Measurements from ENCODE around the gene CLEC20A. TPM values are rescaled to one million over a fixed set of nuclear protein-coding genes. Genes with fewer than 3 reads are reported as not detected.

CLEC20A gene
- total and polyA plus RNA-seq, 2 donors from 2014 or later, result 0.47 TPM; not detected in 1

DNA sequence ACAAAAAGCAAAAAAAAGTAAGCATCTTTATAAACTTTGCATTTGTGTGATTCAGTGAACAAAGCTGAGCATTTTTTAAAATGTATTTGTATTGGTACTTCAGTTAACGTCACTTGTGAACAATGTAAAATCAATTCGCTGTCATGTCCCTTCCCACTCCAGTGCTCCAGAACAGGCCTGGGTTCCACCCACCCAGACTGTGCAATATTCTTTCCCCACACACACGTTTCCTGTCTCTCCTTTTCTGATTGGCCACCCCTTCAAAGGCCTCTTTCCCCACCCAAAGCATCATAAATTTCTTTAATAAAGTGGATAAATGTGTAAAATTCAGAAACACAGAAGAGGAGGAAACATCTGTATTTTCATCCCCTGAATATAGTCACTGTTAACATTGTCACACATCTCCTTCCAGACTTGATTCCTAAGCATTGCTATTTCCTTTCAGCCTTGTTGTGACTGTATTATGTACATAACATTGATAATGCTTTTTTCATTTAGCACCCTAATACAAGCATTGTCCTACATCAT lies 12.0 kb downstream of the CLEC20A start:
- Histone ChIP-seq H3K27me3 (ENCODE audit: control insufficient read depth, insufficient read depth, low read length) (no peaks in the 10 kb centered on the region), H3K9ac (ENCODE audit: low read length in 3 of 3) (no peak overlapping the region), H3K4me1 (ENCODE audit: control insufficient read depth in 2 of 3, insufficient read depth in 2 of 3, low read depth in 1 of 3, low read length in 3 of 3) (peaks cover 0 to 6% (median 0%) of the 10 kb centered on the region in 3 donors), H3K27ac (ENCODE audit: low read depth in 2 of 2, low read length in 2 of 2) (no peak overlapping the region), H3K36me3 (ENCODE audit: control insufficient read depth in 2 of 3, insufficient read depth in 3 of 3, low read length in 3 of 3) (no peaks in the 10 kb centered on the region), H3K9me3 (ENCODE audit: control insufficient read depth in 2 of 3, insufficient read depth in 1 of 3, low read length in 3 of 3) (no peaks in the 10 kb centered on the region), H3K4me3 (ENCODE audit: low read length in 3 of 3) (no peak overlapping the region)
- intact Hi-C loops (cut with DNase I), result no loop called here
- TF ChIP-seq, protein P1, sequence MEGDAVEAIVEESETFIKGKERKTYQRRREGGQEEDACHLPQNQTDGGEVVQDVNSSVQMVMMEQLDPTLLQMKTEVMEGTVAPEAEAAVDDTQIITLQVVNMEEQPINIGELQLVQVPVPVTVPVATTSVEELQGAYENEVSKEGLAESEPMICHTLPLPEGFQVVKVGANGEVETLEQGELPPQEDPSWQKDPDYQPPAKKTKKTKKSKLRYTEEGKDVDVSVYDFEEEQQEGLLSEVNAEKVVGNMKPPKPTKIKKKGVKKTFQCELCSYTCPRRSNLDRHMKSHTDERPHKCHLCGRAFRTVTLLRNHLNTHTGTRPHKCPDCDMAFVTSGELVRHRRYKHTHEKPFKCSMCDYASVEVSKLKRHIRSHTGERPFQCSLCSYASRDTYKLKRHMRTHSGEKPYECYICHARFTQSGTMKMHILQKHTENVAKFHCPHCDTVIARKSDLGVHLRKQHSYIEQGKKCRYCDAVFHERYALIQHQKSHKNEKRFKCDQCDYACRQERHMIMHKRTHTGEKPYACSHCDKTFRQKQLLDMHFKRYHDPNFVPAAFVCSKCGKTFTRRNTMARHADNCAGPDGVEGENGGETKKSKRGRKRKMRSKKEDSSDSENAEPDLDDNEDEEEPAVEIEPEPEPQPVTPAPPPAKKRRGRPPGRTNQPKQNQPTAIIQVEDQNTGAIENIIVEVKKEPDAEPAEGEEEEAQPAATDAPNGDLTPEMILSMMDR (IDR thresholded peaks at IDR 0.05; ENCODE audit: borderline replicate concordance, extremely low read depth, insufficient read depth), result no peak
- no peak for DNase-seq
- FAIRE-seq, result no peak

DNA sequence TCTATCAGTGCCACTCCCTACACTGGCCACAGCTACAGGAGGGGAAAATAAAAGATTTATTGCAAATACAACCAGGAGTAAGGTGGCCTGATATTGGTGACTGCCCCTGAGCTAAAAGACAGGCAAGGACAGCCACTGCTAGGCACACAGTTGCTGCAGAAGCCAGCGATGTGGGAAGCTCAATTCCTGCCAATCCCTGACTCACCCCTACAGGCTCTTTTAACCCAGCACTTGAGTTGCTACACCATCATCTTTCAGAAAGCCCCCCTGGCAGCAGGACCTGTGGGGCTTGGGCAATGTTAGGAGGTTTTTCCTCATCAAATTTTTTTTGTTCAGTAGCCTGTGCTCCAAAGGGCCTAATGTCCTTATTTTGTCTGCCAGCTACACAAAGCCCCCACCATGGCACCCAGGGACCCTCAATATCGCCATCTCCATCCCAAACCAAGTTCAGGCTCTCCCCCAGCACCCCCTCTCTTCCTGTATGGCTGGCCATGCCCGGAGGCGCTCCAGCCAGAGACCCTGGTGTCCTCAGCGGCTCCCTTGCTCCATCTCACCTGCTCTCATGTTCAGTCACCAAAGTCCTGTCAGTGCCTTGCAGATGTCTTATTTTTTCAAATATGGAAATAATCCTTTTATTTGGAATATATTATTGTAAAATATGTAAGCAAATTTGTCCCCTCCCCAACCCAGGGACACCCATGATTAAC lies 13.4 kb downstream of the CLEC20A start:
- DNase-seq, result no peak

DNA sequence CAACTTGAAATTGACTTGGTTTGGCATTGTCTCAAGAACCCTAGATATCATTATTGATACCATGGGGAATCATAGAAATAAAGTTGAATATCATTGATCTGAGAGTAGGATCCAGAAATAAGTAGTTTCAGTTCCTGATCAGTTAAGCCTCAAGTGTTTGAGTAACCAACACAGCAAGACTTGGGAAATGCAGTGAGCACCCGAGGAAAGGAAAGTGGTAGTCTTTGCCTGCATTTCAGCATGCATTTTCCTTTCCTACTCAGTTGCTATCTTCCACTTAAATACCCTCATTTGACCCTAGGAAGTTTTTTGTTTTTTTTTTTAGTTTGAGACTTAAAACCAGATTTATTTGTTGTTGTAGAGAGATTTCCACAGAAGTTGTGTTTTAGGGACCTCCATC lies 18.9 kb downstream of the CLEC20A start:
- TF ChIP-seq, protein P1 (IDR thresholded peaks at IDR 0.05; ENCODE audit: borderline replicate concordance, extremely low read depth, insufficient read depth), result no peak
- no peak overlapping the region for H3K9ac ChIP-seq (ENCODE audit: low read length in 3 of 3)
- H3K4me1 ChIP-seq (ENCODE audit: control insufficient read depth in 2 of 3, insufficient read depth in 2 of 3, low read depth in 1 of 3, low read length in 3 of 3), result no peaks in the 10 kb centered on the region
- H3K36me3 ChIP-seq (ENCODE audit: control insufficient read depth in 2 of 3, insufficient read depth in 3 of 3, low read length in 3 of 3), result no peaks in the 10 kb centered on the region
- DNase-seq, result no peak
- intact Hi-C loops (cut with DNase I), result no loop called here
- no peak overlapping the region for H3K27ac ChIP-seq (ENCODE audit: low read depth in 2 of 2, low read length in 2 of 2)
- H3K9me3 ChIP-seq (ENCODE audit: control insufficient read depth in 2 of 3, insufficient read depth in 1 of 3, low read length in 3 of 3), result no peaks in the 10 kb centered on the region
- peak overlapping the region in 1 of 3 donors; percentile 9 for H3K4me3 ChIP-seq (ENCODE audit: low read length in 3 of 3)
- no peak for FAIRE-seq
- no peaks in the 10 kb centered on the region for H3K27me3 ChIP-seq (ENCODE audit: control insufficient read depth, insufficient read depth, low read length)

More for the DNA sequence above, 13.4 kb downstream of the CLEC20A start:
- no peak for FAIRE-seq
- Histone ChIP-seq H3K9ac (ENCODE audit: low read length in 3 of 3) (no peak overlapping the region), H3K27me3 (ENCODE audit: control insufficient read depth, insufficient read depth, low read length) (no peaks in the 10 kb centered on the region), H3K36me3 (ENCODE audit: control insufficient read depth in 2 of 3, insufficient read depth in 3 of 3, low read length in 3 of 3) (no peaks in the 10 kb centered on the region), H3K27ac (ENCODE audit: low read depth in 2 of 2, low read length in 2 of 2) (no peak overlapping the region), H3K4me1 (ENCODE audit: control insufficient read depth in 2 of 3, insufficient read depth in 2 of 3, low read depth in 1 of 3, low read length in 3 of 3) (peaks cover 0 to 6% (median 0%) of the 10 kb centered on the region in 3 donors), H3K4me3 (ENCODE audit: low read length in 3 of 3) (no peak overlapping the region), H3K9me3 (ENCODE audit: control insufficient read depth in 2 of 3, insufficient read depth in 1 of 3, low read length in 3 of 3) (no peaks in the 10 kb centered on the region)
- TF ChIP-seq, protein P1 (IDR thresholded peaks at IDR 0.05; ENCODE audit: borderline replicate concordance, extremely low read depth, insufficient read depth), result no peak
- intact Hi-C loops (cut with DNase I), result no loop called here

All from kidney (tissue), 14 donors.